Stimulated activated CD8-positive, alpha-beta memory T cell treated with anti-CD3 and anti-CD28 coated beads, Interleukin-7, amount 100 ng/mL, for 24 hours (primary cell): ENCODE results near the gene NUMBL.

Experiments used
- DNase-seq: peaks from one replicate; pipeline ENCODE4 v3.0.0-alpha.2; 2020; ENCODE audit warnings: low read depth

NUMBL gene

DNA sequence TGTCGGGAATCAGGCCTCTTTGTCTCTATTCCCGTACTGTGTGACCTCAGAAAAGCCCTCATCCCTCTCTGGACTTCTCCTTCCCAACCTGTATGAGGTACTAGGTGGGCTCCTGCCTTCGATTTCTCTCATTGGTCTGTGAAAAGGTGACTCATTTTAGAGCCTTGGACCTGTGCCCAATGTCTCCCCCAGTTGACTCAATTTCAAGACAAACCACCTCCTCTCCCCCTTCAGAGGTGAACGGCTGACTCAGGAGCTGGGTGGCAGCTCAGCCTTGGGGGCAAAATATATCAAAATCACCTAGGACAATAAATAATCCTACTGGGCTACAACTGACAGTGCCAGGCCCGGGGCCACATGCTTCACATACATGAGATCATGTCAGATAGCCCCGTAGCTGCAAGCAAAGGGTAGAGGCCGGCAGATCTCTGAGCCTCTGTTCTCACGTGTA, 25.6 kb upstream of the NUMBL start:
- DNase-seq = no peak

DNA sequence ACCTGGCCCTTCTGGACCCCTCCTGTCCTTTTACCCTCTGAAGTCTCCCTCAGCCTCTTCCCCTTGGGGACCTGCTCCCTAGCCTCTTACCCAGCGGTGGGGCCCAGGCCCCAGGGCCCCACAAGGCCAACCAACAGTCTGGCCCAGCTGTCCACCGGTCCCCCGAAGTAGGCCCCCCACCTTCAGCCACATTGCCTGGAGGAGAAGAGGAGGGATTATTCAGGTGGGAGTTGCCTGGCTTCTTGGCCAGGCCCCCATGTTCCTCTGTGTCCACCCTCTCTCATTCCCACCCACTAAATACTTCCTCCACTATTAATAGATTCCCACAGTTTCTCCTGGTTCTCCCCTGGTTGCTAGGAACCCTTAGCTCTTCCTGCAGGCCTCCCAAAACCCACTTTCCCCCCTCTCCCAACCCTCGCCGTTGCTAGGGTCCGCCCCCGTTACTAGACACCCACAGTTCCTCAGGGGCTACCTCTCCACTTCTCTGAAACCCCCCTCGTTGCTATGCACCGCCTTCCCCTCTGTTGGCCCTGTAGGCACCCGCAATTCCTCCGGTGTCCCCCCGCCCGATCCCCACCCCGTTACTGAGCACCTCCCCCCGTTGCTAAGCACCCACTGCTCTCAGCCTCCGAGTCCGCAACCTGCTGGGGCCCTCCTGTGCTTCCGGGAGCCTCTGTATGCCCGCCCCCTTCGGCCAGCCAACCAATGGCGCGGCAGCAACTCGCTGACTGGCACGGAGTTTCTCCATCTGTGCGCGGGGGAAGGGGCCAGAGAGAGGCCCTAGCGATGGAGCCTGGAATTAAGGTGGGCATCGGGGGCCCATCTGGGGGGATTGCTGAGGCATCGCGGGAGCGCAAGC, 24.2 kb upstream of the NUMBL start:
- peak; percentile 86 for DNase-seq

GRCh38 chr19:40713939-40714338, 23.5 kb upstream of the NUMBL start:
- no peak for DNase-seq

DNA sequence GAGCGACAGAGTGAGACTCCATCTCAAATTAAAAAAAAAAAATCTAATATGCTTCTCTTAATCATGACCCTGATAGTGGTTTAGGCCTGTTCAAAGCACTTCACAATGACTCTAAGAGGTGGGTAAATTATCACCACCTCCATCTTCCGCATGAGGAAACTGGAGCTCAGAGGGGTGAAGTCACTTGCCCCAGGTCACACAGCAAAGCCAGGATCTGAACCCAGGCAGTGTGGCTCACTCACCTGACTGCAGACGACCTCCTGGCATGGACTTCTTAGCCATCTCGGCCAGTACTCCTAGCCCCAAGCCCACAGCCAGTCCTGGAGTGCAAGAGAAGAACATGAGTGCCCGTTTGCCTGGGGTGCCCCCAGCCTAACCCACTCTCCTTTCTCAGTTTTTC, 19.4 kb upstream of the NUMBL start:
- no peak for DNase-seq

DNA sequence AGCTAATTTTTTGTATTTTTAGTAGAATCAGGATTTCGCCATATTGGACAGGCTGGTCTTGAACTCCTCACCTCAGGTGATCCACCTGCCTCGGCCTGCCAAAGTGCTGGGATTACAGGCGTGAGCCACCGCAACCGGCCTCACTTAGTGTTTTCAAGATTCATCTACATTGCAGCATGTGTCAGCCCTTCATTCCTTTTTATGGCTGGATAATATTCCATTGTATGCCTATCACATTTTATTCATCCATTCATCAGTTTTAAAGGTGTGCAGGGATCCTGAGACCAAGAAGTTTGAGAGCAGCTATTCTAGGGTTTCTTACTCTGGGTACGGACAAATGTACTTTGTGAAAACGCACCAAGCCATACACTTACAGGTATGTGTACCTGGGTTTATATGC, 17.2 kb upstream of the NUMBL start:
- no peak for DNase-seq

DNA sequence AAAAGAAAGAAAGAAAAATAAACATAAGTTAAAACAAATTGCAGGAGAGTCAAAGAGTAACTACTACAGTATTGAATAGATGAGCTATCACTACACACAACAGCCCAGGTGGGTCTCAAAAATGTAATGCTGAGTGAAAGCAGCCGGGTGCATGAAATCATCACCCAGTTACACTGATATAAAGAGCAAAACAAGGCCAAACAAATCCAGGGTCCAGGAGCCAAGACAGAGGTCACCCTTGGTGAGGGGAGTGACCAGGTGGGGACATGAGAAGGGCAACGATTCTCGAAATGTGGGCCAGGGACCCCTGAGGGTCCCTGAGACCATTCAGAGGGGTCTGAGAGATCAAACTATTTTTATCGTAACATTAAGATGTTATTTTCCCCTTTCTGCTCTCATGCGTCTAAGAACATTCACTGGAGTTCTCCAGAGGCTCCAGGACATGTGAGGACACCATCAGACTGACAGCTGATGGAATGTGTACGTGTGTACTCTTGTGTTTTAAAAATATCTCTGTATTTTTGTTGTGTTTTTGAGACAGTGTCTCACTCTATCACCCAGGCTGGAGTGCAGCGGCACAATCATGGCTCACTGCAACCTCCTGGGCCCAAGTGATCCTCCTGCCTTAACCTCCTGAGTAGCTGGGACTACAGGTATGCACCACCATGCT, 15.6 kb upstream of the NUMBL start:
- no peak for DNase-seq

GRCh38 chr19:40705362-40705651, 14.9 kb upstream of the NUMBL start:
- DNase-seq = no peak

DNA sequence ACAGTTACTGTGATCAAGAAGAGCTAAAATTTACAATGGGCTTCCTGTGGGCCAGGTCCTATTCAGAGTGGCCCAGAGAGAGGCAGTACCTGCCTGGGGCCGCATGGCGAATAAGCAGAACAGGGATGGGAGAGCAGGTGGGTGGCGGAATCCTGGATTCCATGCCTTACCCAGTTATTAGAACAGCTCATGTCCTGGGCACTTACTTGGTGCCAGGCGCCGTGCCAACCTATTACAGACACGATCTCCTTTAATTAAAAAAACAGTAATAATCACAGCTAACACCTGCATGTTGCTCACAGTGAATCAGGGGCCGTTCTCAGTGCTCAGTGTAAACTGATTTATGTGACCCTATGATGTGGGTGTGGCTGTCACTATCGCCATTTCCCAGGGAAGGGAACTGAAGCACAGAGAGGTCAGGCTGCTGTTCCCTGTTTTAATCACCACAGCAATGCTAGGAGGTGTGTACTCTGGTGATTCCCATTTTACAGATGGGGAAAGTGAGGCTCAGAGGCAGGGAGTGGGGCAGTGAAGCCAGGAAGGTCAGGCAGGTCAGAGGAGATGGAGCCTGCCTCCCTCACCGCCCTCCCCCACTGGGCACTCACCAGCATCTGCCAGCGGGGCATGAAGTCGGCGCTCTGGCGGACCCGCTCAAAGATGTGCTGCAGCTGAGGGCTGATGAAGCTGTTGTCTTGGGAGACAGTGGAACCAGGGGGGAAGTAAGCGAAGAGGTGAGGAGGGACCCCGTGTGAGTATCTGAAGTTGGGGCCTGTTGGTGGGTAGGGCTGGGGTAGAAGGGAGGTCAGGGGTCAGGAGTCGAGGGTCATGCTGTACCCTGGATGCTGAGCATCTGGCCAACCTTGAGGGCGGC, 14.3 kb upstream of the NUMBL start:
- DNase-seq = no peak

- no peak for DNase-seq
Measured at GRCh38 chr19:40703029-40703755, 12.7 kb upstream of the NUMBL start.

GRCh38 chr19:40702337-40703012, 12.0 kb upstream of the NUMBL start:
- no peak for DNase-seq

- no peak for DNase-seq
Measured at GRCh38 chr19:40701758-40702157, 11.3 kb upstream of the NUMBL start.

GRCh38 chr19:40700083-40700482, 9.6 kb upstream of the NUMBL start:
- DNase-seq = no peak

GRCh38 chr19:40697007-40697406, 6.6 kb upstream of the NUMBL start:
- DNase-seq = no peak

GRCh38 chr19:40695881-40696280, 5.4 kb upstream of the NUMBL start:
- DNase-seq = no peak

DNA sequence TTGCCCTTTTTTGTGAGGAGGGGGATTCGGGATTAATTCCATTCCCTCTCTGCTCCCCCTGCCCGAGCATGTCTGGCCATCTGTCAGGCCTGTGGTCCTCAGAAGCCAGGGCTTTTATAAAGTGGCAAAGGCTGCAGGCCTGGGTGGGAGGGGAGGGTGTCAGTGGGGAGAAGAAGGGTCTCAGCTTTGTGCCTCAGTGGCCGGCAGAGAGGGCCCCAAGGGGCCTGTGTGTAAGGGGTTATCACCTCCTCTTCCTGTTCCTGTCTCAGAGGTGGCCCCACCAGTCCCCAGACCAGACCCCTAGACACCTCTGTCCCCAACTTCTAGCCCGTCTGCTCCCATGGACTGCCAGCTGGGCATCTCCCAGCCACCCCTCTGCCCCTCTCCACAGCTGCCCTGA, 3.4 kb upstream of the NUMBL start:
- no peak for DNase-seq

DNA sequence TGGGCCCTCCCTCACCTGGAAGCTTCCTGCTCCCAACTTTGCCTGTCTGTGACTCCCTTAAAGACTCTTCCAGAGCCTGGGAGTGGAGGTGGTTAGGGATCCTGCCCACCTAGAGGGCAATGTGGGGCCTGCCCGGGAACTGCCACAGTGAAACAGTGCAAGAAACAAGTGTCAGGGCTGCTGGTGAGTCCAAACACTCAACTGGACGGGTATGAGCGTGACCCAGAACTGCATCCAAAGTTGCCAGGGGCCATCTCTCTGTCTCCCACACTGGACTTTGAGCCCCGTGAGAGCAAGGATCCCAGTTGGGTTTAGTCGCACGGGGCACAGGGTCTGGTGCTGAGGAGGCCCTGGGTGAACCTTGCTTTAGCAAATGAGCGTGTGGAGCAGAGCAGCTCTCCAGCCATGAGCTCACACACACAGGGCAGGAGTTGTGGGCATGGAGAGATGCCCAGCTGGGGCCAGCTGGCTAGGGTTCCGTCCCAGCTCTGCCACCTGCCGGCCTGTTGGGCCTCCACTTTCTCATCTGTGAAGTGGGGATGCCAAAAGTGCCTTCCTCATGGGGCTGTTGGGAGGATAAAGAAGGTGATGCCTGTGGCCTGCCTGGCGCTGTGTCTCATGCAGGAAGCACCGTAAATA, 2.8 kb upstream of the NUMBL start:
- no peak for DNase-seq

DNA sequence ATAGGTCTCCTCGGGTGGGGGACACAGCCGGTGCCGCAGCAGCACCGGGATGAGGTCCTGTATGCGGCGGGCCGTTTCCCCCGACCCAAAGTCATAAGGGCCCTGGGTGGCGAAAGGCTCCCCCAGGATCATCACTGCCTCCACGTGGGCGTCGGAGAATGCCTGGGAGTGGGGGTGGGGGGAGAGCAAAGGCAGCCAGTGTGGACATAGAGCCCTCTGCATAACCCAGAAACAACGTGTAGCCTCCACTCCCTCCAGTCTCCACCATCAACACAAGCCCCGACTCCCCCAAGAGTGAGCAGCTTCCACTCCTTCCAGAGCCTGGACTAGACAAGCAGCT, 1.7 kb upstream of the NUMBL start:
- DNase-seq = no peak

DNA sequence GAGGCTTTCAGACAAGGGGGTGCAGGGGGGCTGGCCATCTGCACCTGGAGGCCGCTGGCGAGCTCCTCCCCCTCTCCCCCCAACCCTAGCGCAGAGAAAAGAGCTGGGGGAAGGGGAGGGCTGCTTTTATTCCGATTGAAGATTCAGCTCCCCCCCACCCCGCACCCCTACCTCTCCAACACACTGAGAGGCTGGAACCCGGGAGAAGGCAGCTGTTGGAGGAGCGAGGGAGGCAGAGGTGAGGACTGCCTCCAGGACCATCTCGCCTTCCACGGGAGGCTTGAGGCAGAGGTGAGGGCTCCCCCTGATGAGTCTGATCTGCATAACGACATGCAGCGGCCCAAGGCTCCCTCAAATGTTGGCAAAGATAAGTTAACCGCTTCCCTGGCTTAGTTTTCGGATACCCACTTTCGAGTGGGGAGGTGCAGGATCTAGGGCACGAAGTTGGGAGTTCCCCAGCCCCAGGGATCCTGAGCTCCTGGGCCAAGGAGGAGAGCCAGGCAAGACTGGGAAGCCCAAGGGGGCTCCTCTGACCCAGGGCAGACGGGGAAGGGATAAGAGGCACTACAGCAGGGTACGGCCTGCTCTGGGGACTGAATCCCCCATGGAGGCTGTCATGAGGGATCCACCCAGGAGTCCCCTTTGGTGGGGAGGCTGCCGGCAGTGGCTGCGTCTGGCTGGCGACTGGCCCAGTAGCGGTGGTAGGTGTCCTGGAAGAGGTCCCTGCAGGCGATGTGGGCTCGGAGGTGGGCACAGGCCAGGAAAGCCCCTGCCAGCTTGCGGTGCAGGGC, 1.2 kb upstream of the NUMBL start:
- DNase-seq = no peak

DNA sequence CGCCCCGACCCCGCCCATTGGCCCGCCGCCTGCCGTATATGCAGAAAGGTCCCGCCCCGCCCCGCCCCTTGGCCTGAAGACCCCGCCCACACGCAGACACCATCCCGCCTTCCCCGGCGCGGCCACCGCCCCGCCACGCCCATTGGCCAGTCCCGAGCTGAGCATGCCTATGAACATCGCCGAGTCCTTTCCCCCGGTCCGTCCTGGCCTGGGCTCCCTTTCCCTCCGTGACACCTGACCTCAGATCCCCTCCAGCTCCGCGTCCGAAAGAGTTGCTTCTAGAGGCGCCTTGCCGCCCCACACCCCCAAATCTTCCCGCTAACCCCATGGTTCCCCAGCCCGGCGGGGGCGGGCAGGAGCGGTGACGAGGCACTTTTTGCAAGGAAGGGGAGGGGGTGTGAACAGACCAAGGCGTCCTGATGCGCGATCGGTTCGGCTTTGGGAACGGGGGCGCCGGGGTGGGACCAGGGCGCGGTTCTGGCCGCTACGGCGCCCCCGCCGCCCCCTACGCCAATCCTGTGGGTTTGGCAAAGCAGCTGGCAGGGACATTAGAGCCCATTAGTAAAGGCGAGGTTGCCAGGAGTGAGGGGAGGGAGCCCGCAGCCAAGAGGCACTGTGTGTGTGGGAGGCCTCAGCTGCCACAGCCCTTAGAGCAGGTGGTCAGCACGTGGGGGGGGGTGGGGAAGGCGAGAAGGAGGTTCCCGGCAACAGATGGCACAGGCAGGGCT, 406 bp upstream of the NUMBL start:
- peak; percentile 77 for DNase-seq
